GM21786 (cell line): ENCODE results near the gene FIP1L1.
"Not testable (repeated sequence)": the region's sequence is repeated elsewhere in the genome, so short reads cannot be mapped to it uniquely, and the experiment has no call there.

Experiments used
- ATAC-seq: cut with Tn5 transposase; IDR thresholded peaks from one replicate; pipeline ENCODE4 v1.9.1; 2021; ENCODE audit not compliant: unreplicated experiment

The FIP1L1 gene

GRCh38 chr4:53374777-53375258, 2.6 kb upstream of the FIP1L1 start:
- ATAC-seq, result no peak

- no peak for ATAC-seq
Measured at GRCh38 chr4:53376900-53377299, 541 bp upstream of the FIP1L1 start.

GRCh38 chr4:53378171-53378482, 686 bp downstream of the FIP1L1 start:
- peak; percentile 21 for ATAC-seq

- no peak for ATAC-seq
Measured at GRCh38 chr4:53380221-53380620, 2.8 kb downstream of the FIP1L1 start.

DNA sequence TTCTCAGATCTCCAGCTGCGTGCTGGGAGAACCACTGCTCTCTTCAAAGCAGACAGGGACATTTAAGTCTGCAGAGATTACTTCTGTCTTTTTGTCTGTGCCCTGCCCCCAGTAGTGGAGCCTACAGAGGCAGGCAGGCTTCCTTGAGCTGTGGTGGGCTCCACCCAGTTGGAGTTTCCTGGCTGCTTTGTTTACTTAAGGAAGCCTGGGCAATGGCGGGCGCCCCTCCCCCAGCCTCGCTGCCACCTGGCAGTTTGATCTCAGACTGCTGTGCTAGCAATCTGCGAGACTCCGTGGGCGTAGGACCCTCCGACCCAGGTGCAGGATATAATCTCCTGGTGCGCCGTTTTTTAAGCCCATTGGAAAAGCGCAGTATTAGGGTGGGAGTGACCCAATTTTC, 32.0 kb downstream of the FIP1L1 start:
- not testable (repeated sequence) for ATAC-seq

DNA sequence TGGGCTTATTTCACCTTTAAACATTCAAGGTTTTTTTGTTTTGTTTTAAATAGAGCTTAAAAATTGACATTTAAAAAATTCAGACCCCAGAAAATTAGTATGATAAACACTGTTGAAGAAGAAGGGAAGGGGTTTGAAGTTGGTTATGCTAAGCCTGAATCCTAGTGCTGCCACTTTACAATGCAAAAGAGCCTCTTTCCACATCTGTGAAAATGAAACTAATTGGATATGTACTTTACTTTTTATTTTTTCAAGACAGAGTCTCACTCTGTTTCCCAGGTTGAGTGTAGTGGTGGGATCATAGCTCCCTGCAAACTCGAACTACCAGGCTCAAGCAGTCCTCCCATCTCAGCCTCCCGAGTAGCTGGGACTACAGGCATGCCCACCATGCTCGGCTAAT, 41.8 kb downstream of the FIP1L1 start:
- no peak for ATAC-seq

DNA sequence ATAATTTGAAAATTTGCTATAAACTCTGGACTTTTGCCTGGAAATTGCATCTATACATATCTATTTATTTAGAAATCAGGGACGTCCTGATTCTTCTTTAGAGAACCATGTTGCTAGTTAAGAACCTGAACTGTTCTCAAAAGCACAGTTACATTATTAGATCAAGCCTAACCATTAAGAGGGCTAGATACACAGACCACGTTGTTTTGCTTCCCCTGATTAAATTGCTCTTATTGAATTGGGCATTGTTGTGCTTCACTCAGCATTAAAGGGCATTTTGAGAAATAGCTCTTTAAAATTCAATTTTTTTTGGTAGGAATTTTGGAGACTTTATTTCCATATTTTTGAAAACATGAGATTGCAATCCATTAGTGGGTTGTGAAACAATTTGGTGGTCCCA, 44.4 kb downstream of the FIP1L1 start:
- no peak for ATAC-seq

DNA sequence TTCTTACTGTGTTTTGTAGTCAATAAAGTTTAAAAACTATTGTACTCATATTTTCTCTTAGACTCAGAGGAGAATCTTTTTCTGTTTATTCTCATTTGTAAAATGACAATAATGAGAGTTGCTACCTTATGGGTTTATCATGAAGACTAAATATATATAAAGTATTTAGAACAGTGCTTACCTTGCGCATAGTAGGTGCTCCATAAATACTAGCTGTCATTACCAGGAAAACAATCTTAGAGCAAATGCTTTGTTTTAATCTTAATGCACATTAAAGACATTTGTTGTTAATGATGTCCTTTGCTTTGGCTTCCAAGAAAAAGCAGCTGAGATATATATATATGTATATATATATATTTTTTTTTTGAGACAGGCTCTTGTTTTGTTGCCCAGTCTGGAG, 44.9 kb downstream of the FIP1L1 start:
- ATAC-seq, result no peak

GRCh38 chr4:53424280-53424679, 46.8 kb downstream of the FIP1L1 start:
- no peak for ATAC-seq

DNA sequence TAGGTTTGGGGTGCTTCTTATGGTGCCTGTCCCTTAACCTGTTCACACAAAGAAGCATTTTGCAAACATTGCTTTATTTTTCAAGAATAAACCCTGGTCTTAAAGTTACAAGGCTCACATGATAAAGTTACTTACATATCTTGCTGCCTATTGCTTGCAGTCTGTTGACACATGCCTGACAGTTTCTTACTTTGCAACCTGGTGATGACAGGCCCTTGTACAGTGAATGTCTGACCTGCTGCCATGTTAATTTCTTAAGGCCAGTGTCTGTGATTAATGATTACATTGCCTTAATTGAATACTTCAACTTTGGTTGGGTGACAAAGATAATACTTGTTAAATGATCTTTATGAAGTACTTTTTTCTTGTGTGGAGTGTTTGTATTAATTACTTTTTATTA, 49.9 kb downstream of the FIP1L1 start:
- no peak for ATAC-seq

GRCh38 chr4:53431052-53431451, 53.6 kb downstream of the FIP1L1 start:
- ATAC-seq, result no peak

GRCh38 chr4:53432528-53433424, 55.3 kb downstream of the FIP1L1 start:
- peak; percentile 42 for ATAC-seq

- ATAC-seq, result no peak
Measured at GRCh38 chr4:53436251-53436650, 58.8 kb downstream of the FIP1L1 start.

DNA sequence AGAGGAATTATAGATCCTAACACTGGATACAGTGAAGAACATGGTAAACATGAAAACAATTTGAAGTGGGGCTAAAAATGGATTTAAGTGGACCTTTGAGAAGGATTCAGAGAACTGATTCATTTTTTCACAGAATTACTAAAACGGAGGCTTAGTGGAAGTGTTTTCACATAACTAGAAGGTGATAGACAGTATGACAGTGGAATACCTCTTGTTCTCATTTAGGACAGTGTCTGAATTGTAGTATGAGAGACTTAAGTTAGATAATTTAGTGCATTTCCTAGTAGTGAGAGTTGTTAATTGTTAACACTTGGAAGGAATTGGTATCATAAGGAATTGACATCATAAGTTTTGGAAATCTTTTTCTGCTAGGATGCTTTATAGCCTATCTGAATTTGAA, 64.1 kb downstream of the FIP1L1 start:
- no peak for ATAC-seq

- ATAC-seq, result no peak
Measured at GRCh38 chr4:53444954-53445353, 67.5 kb downstream of the FIP1L1 start.

GRCh38 chr4:53450773-53451172, 73.3 kb downstream of the FIP1L1 start:
- ATAC-seq, result no peak

- ATAC-seq, result no peak
Measured at GRCh38 chr4:53453385-53453784, 75.9 kb downstream of the FIP1L1 start.

DNA sequence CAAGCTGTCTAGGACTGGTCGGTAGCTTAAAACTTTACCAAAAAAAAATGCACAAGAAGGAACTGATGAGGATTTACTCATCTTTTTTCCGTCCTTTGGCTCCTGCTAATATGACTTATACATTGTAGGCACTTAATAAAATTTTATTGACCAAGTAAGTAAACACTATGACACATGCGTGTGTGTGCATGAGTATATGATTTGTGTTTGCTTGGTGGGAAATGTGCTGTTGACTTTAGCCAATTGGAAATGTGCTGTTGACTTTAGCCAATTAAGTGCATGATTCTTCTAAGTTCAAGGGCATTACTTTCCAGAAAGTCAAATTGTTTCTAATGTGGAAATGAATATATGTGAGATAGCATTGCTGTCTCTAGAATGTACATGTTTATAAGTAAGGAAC, 78.3 kb downstream of the FIP1L1 start:
- ATAC-seq, result no peak

DNA sequence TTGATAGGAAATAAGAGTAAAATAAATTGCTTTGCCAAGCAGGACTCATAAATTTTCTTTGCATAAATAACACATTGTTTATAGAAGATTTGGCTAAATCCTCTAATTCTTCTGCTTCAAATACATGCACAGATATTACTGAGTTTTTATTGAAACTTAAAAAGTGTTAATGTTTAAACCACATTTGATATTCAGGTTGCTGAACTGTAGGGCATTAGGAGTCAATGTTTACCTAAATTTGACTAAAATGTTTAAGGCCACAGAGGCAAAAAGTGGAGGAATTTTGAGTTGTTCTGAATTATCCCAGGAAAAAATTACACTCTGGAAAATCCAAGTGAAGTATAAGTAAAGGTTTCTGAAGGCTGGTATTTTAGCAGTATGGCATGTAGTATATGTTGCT, 78.7 kb downstream of the FIP1L1 start:
- ATAC-seq, result no peak

GRCh38 chr4:53459548-53459947, 82.1 kb downstream of the FIP1L1 start:
- ATAC-seq, result no peak

DNA sequence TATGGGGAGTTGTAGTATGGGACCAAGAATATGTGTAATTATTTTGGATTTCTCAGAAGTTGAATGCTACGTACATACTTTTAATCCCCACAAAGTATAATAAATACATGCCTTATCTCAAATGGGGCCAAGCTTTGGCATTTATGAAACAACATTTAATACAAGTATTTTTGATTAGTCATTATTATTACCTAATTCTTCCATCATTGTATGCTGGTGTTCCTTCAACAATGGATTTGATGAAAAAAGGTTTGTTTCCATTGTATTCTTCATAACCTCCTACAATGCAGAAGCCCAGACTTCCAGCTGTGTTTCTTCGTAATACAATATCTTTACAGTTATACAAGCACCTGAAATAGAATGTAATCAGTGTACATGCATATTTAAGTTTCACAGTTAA, 83.8 kb downstream of the FIP1L1 start:
- ATAC-seq, result no peak

DNA sequence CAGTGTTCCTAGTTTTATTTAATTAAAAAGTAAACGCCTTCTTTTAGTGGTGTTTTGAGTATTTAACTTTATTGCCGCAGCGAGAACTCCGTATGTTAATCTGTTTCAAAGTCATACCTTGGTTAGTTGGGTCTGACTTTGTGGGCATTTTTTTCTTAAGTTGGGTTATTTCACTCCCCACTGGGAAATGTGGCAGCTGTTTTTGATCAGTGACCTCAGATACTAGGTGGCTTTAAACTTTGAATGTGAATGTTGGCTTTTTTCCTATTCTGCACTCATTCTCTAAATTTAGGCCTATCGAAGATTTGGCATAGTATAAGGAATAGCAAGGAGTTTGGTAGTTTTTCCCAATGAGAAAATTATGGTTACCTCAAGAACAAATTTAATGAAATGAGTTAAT, 85.9 kb downstream of the FIP1L1 start:
- ATAC-seq, result no peak

GRCh38 chr4:53465281-53465680, 87.8 kb downstream of the FIP1L1 start:
- ATAC-seq, result no peak
